GM18511 (cell line): ENCODE measurements around the gene SMTN.
"Not testable (repeated sequence)": the region's sequence is repeated elsewhere in the genome, so short reads cannot be mapped to it uniquely, and the experiment has no call there.

ENCODE experiments used
- ATAC-seq: cut with Tn5 transposase; IDR thresholded peaks from one replicate; pipeline ENCODE4 v1.9.1; 2021; ENCODE audit warnings: mild to moderate bottlenecking, moderate library complexity; ENCODE audit not compliant: unreplicated experiment

SMTN gene

DNA sequence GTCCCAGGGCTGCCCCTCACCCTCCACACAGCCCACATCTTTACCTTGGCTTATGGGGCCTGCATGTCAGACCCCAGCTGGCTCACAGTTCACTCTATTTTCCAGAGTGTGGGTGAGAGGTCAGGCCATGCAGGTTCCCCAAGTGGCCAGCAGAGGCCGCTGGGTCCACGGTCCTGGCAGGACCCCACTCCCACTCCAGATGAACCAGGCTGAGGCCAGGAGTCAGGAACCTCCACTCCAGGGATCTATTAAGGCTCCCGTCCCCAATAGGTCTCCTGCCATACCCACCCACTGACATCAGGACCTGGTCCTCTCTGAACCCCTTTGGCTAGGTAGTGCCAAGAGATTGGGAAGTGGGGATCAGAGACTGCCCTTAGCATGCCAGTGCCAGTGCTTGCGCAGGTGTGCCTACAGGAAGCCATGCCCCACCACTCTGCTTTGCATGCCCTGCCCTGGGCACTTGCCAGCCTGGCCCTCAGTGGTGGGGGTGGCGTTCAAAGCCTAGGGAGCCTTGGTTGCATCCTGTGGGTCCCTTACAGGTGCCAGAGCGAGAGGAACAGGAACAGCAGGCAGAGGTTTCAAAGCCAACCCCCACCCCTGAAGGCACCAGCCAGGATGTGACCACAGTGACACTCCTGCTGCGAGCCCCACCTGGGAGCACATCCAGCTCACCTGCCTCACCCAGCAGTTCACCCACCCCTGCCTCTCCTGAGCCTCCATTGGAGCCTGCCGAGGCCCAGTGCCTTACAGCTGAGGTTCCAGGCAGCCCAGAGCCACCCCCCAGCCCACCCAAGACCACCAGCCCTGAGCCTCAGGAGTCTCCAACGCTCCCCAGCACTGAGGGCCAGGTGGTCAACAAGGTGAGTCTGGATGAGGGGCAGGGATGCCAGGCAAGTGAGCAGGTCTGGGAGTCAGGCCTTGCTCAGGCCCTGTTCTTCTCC, 8.3 kb downstream of the SMTN start:
- ATAC-seq: no peak

DNA sequence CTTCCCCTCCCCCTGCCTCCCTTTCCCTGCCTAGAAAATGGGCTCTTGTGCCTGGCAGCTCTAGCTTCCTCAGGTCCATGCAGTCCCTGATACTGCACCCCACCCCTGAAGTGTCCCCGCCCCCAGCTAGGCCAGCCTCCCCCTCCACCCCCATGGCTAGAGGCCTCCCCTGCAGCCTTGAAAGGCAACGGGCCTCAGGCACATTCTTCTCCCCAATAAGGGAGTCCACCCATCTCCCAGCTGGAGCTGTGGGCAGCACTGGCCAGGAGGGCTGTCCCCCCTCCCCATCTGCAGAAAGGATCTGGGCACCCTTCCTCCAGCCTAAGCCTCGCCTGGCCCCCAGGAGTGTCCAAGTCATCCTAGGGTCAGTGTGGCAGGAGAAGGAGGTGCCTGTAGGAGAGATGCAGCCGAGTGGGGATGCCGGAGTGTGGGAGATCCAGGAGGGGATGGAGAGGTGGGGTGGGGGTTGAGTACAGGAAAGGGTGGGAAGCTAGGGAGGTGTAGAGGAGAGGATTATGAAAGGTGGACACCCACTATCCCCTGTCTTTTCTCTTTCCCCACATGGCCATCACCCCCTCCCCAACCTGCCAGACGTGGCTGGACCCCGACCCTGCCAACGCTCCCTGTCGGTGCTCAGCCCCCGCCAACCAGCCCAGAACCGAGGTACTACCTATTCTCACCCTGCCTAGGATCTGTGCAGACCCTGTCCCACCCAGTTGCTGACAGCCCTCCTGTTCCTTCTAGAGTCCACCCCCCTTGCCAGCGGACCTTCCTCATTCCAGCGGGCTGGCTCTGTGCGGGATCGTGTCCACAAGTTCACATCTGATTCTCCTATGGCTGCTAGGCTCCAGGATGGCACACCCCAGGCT, 9.3 kb downstream of the SMTN start:
- no peak for ATAC-seq

DNA sequence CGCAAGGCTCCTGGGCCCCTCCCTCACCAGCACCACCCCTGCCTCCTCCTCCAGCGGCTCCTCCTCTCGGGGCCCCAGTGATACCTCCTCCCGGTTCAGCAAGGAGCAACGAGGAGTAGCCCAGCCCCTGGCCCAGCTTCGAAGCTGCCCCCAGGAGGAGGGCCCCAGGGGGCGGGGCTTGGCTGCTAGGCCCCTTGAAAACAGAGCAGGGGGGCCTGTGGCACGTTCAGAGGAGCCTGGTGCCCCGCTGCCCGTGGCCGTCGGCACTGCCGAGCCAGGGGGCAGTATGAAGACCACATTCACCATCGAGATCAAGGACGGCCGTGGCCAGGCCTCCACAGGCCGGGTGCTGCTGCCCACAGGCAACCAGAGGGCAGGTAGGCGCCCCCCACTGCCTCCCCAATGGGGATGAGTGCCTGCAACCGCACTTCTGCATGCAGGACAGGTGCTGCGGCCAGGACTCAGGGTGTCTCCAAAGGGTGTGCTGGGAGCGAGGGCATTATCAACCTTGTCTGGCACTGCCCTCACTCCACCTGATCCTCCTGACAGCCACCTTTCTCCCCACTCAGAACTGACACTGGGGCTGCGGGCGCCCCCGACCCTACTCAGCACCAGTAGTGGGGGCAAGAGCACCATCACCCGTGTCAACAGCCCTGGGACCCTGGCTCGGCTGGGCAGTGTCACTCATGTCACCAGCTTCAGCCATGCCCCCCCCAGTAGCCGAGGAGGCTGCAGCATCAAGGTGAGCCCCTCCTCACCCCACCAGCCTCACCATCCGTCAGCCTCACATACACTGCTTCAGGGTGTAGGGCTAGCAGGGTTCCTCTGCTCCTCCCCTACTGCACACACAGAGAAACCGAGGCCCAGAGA, 10.2 kb downstream of the SMTN start:
- no peak for ATAC-seq

DNA sequence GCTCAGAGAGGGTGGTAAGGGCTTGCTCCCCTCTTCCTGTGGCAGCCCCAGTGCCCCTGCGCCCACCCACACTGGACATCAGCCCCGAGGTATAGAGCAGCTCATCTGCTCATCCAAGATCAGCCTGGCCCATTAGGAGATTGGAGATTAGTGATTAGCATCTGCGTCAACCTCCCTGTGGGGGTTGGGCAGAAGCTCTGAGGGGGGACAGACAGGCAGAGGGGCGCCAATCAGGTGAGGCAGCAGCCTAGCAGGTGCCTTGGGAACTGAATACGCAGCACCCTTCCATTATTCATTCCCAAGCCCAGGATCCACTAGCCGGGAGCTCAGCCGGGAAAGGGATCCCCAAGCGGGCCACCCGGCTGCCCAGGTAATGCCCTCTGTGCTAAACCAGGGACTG, 11.0 kb downstream of the SMTN start:
- ATAC-seq: no peak

DNA sequence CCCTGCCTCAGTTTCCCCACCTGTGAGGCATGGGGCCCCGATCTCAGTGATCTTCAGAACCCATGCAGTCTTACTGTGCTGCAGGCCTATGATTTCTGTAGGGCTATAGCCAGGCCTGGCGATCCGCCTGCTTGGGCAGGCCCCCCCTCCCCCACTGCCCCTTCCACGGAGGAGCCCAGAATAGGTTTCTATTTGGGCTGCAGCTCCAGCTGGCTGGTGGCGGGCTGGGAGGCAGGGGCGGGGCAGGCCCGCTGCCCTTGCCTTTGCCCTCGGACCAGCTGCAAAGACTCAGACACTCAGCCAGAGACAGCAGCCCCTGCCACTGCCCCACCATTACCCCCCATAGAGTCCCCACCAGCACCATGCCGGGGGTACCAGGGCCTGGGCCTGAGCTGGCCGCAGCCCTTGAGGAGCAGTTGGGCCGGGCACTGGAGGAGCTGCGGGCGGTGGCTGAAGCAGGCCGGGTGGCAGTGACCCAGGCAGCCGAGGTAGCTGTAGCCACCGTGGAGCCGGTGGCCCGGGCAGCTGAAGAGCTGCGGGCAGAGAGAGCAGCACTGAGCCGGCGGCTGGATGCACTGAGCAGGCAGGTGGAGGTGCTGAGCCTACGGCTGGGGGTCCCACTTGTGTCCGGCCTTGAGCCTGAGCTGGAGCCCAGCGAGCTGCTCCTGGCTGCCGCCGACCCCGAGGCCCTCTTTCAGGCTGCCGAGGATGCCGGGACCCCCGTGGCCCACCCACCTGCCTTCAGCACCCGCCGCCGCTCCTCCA, 12.2 kb downstream of the SMTN start:
- no peak for ATAC-seq

DNA sequence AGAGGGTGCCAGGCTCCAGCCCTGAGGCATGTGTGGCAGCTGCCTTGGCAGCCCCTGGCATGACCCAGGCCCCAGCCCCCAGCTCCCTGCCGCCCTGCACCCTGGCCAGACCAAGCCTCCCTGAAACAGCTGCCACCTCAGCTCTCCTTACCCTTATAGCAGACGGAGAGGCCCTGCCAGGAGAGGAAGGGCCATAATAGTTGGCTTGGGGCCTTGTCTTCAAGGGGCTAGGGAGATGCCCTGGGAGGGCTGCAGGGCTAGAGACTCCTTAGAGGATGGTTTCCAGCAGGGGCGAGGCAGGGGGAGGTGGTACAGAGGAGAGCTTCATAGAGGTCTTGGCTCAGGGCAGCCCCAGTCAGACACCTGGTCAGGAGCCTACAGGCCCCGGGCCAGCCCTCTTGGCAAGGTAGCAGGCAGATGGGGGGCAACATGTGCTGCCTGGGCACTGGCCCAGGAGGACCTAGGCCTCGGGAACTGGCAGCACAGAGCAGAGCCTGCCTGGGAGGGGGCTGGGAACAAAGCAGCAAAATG, 13.0 kb downstream of the SMTN start:
- ATAC-seq: no peak

DNA sequence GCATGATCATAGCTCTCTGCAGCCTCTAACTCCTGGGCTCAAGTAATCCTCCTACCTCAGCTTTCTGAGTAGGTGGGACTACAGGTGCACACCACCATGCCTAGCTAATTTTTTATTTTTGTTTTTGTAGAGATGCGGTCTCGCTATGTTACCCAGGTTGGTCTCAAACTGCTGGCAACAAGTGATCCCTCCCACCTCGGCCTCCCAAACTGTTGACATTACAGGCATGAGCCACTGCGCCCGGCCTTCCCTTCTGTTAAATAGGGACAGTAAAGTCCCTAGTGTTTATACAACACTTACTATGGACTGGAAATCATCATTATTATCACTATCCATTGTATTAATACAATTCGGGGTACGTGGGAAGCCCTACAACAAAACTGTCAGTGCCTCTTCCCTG, 13.6 kb downstream of the SMTN start:
- no peak for ATAC-seq

DNA sequence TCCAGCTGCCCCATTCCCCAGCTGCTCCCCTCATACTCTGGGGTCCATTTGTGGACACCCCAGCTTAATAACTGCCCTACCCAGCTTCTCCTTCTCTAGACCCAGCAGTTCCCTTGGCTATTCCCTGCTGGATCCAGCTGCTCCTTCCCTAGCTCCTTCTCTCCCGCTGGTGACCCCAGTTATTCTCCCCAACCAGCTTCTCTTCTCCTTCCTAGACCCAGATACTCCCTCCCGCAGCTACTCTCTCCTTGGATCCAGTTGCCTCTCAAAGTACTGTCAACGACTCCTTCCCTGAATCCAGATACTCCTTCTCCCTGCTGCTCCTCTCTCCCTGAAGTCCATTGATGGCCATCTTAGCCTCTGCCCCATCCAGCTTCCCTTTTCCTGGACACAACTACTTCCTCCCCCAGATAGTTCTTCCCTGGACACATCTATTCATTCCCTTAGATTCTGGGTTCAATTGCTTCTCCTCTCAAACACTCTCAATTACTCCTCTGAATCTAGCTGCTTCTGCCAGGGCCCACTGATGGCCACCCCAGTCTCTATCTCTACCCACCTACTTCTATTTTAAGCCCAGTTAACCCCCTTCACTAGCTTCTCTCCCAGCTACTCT, 14.6 kb downstream of the SMTN start:
- ATAC-seq: no peak

DNA sequence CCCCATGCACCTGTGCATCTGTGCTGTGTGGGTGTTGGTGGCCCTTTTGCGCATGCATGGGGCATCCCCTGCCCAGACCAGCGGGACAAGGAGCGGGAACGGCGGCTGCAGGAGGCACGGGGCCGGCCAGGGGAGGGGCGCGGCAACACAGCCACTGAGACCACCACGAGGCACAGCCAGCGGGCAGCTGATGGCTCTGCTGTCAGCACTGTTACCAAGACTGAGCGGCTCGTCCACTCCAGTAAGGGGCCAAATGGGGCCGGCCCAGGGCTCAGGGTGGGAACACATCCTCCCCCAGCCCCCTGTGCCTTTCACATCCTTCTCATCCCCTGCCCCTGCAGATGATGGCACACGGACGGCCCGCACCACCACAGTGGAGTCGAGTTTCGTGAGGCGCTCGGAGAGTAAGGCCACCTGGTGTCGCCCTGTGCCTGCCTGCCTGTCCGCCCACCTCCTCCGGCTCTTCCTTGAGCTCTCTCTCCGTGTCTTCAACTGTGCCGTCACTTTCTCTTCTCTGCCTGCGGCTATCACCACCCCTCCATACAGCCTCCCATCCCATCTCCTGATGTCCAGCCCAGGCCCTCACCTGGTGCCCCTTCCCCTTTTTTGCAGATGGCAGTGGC, 15.7 kb downstream of the SMTN start:
- ATAC-seq: no peak

DNA sequence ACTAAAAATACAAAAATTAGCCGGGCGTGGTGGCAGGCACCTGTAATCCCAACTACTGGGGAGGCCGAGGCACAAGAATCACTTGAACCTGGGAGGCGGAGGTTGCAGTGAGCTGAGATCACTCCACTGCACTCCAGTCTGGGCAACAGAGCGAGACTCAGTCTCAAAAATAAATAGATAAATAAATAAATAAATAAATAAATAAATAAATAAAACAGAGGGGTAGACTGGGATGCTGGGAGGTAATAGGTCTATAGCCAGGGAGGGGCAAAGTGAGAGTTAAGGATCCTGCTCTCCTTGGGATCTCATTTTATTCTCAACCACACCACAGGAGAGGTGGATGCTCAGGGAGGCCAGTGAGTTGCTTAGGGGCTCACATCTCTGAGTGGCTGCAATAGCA, 16.4 kb downstream of the SMTN start:
- ATAC-seq: not testable (repeated sequence)

DNA sequence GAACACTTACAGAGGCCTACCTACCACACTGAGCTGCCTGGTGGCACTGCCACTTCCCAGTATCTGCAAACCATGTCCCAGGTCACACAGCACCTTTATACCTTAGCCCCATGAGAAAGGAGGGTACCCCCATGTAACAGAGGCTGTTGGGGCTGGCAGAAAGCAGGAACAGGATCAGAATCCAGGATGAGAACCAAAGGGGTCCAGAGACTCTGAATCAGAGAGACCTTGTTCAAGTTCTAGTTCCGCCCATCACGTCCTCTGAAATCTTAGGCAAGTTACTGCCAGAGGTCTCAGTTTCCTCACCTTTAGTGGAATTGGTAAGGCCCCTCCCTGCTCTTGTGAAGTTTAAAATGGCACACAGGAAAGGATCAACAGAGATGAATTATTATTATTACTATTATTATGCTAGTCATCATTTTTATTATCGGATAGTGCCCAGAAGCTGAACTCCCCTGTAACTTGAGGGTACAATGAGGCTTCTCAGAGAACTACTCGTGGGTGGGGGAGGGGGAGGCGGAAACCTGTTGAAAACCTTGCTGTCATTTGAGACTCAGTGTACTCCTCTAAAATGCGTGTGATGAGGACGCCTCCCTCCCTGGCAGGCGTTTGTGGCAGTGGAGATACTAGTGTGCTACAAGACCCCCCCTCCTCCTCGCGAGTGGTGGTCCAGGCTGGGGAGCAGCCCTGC, 17.0 kb downstream of the SMTN start:
- ATAC-seq: no peak

DNA sequence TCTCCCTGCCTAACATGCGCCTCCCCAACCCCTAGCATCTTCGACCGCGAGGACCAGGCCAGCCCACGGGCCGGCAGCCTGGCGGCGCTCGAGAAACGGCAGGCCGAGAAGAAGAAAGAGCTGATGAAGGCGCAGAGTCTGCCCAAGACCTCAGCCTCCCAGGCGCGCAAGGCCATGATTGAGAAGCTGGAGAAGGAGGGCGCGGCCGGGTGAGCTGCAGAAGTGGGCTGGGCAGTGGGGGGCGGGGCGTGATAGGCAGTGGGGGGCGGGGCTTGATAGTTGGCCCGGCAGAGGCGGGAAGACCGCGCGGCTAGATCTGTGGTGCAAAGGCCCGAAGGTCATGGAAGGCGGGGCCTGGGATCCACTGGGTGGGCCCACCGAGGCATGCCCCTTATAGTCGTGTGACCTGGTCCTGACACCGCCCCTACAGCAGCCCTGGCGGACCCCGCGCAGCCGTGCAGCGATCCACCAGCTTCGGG, 17.6 kb downstream of the SMTN start:
- no peak for ATAC-seq

DNA sequence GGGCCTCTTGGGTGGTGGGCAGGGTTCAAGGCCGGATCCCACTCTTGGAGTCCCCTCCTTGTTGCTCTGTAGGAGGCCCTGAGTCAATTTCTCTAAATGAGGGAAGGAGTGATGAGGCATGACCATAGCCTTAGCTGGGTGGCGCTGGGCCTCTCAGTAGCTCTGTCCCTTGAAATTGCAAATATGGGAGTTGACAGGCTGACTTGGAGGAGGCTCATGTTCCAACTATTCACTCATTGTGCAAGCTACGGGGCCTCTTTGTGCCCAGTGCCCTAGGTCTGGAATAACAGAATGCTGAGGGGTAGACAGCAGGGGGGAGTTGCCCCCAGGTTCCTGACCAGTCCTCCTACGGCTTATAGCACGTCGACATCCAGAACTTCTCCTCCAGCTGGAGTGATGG, 18.3 kb downstream of the SMTN start:
- no peak for ATAC-seq

DNA sequence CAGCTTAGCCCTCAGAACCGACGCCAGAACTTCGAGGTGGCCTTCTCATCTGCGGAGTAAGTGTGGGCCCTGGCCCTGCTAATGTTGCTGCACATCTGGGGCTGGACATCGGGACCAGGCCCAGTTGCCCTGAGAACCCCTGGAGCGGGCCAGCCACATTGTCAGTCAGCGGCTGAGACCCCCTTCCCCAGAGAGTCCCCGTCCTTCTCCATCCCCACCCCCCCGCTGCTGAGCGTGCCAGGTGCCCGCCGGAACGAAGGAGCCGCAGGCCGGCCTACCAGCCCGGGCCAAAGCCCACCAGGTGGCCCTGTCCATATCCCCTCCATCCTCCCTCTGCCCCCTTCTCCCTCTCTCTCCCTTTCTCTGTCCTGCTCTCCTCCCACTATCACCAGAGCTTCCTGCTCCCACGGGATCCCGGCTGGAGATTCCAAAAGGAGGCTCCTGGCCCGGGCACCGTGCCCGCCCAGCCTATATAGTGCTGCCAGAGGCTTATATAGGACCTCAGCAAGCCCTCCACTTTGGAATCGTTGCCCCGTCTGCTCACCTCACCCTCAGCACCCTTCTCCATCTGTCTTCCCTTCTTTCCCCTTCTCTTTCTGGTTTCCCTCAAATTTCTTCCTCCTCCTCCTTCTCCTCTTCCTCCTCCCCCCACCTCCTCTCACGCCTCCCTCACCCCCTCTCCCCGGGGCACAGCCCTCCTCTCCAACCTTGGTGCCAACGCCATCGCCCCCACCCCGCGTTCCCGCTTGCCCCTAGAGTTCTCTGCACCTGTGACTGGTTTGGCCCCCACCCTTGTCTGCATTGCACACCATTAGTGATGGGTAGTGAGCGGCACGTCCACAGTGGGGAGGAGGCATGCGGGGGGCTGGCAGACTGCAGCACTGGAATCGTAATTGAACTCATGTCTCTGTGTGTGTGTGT, 19.0 kb downstream of the SMTN start:
- no peak for ATAC-seq

DNA sequence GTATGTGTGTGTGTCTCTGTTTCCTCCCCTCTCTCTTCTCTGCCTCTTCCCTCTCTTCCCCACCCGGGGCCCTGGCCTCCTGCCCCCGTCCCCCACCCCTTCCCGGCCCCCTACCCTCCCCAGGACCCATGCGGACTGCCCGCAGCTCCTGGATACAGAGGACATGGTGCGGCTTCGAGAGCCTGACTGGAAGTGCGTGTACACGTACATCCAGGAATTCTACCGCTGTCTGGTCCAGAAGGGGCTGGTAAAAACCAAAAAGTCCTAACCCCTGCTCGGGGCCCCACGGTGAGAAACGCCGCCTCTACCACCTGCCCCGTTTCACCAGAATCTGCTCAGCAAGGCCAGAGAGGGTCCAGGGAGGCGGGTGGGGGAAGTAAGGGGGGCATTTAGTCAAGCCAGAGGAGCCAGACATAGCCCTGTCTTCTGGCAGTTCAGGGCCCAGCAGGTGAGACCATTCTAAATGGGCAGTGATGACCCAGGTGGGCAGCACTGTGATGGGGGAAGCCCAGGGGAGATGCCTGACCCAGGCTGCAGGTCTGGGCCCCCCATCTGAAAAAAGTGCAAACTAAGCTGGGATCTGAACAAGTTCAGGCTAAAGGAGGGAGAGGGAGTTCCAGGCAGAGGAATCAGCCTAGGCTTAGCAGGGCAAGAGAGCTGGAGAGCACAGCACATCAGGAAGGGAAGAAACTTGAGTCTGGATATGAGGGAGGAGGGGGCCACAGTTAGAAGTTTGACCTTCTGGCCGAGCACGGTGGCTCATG, 19.8 kb downstream of the SMTN start:
- ATAC-seq: no peak

DNA sequence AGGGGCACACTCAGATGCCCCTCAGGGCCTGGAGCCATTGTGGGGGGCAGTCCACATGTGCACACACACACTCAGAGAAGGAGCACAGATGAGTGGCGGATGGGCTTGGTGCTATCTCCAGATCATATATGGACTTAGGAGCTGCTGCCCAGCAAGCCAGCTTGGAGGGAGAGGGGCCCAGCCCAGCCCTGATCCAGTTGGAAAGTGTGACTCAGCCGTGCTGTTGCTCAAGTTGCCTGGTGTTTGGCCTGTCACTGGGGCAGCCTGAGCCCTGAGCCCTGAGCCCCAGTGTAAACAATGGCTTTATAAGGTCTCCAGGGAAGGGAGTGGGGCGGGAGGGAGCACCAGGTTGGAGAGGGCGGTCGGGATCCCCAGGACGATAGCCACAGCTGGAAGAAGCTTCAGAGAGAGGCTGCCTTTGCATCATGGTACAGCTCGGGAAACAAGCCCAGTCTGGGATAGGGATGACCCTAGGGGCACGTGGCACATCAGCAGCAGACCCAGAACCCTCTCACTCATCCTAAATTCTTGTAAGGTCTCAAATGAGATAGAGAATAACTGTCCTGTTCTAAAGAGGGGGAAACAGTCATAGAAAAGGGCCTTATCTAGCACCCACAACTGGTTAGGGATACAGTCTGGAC, 21.4 kb downstream of the SMTN start:
- no peak for ATAC-seq
